ENCODE results near the gene SCAI.

DNA sequence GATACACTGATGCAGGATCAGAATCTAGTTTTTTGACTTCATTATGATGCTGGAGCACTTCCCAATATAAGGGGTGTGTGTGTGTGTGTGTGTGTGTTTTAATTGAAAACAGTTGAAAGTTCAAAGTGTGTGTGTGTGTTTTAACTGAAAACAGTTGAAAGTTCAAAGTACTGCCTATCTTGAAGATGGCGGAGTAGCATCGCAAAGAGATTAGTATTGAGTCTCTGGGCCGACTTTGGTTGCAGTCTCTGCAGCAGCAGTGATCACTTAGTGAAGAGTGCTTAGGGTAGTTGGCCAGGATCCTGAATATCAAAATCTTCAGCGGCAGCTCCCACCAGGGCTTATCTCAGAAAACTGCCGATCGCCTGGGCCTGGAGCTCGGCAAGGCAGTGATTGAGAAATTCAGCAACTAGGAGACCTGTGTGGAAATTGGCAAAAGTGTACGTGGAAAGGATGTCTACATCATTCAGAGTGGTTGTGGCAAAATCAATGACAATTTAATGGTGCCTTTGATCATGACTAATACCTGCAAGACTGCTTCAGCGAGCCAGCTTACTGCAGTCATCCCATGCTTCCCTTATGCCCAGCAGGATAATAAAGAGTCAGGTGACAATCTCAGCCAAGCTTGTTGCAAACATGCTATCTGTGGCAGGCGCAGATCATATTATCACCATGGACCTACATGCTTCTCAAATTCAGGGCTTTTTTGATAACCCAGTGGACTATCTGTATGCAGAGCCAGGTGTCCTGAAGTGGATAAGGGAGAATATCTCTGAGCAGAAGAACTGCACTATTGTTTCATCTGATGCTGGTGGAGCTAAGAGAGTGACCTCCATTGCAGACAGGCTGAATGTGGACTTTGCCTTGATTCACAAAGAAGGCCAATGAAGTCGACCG is 7.3 kb upstream of the SCAI start:
- TF ChIP-seq, protein P1, sequence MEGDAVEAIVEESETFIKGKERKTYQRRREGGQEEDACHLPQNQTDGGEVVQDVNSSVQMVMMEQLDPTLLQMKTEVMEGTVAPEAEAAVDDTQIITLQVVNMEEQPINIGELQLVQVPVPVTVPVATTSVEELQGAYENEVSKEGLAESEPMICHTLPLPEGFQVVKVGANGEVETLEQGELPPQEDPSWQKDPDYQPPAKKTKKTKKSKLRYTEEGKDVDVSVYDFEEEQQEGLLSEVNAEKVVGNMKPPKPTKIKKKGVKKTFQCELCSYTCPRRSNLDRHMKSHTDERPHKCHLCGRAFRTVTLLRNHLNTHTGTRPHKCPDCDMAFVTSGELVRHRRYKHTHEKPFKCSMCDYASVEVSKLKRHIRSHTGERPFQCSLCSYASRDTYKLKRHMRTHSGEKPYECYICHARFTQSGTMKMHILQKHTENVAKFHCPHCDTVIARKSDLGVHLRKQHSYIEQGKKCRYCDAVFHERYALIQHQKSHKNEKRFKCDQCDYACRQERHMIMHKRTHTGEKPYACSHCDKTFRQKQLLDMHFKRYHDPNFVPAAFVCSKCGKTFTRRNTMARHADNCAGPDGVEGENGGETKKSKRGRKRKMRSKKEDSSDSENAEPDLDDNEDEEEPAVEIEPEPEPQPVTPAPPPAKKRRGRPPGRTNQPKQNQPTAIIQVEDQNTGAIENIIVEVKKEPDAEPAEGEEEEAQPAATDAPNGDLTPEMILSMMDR (IDR thresholded peaks at IDR 0.05; ENCODE audit: insufficient read depth, low read length, poor library complexity, severe bottlenecking), result no peak
- no peak for TF ChIP-seq EZH2phosphoT487 (conservative IDR thresholded peaks at IDR 0.05; ENCODE audit: low read length)

Data from SU-DHL-6 (cell line).